IMR-90 (cell line): ENCODE results near the gene EIF4EBP2. TPM values are rescaled to one million over a fixed set of nuclear protein-coding genes. Genes with fewer than 3 reads are reported as not detected.

ENCODE experiments used
- ATAC-seq: fragments of 200-7000 bp; cut with Tn5 transposase; 2 replicates; pipeline ENCODE4 v1.9.1; 2020; ENCODE audit warnings: low read depth, mild to moderate bottlenecking, moderate library complexity
- BruUV-seq: library from RNA; stranded (reverse); fragments of 400-500 nt; replicated peaks from 2 replicates; lab custom pipeline; 2021; lab: Mats Ljungman, UMichigan
- CTCF ChIA-PET: fragments of 300-600 bp; formaldehyde crosslinking; extraction: SDS; loops from one replicate; lab custom pipeline; 2021; ENCODE audit warnings: antibody characterized with exemption; lab: Yijun Ruan, JAX
- POLR2A ChIA-PET: fragments of 300-600 bp; sonication (Branson Sonifier 250); formaldehyde crosslinking; loops from one replicate; lab custom pipeline; 2022; ENCODE audit warnings: antibody characterized with exemption; ENCODE audit not compliant: unreplicated experiment; lab: Charles Lee
- DNase-seq: peaks from one replicate; pipeline ENCODE4 v3.0.0; 2013
- H2AFZ ChIP-seq: replicated peaks from 2 replicates; pipeline ENCODE3; 2013; ENCODE audit warnings: low read length, mild to moderate bottlenecking; ENCODE audit not compliant: poor library complexity
- H2AK5ac ChIP-seq: 2 replicates; pipeline ENCODE4 v1.6.1; 2013; ENCODE audit warnings: low read depth, low read length, inconsistent platforms
- H2AK9ac ChIP-seq: replicated peaks from 2 replicates; pipeline ENCODE3; 2013; ENCODE audit warnings: mild to moderate bottlenecking, low read depth, low read length, moderate library complexity; ENCODE audit not compliant: poor library complexity
- H2BK120ac ChIP-seq: 2 replicates; pipeline ENCODE4 v1.6.1; 2013; ENCODE audit warnings: low read depth, low read length, inconsistent platforms
- H2BK15ac ChIP-seq: 3 replicates; pipeline ENCODE4 v1.6.1; 2013; ENCODE audit warnings: low read depth, low read length, inconsistent platforms
- H2BK20ac ChIP-seq: 2 replicates; pipeline ENCODE4 v1.6.1; 2013; ENCODE audit warnings: low read depth, mild to moderate bottlenecking, inconsistent platforms, low read length, moderate library complexity
- H2BK5ac ChIP-seq: 2 replicates; pipeline ENCODE4 v1.6.1; 2013; ENCODE audit warnings: mild to moderate bottlenecking, low read depth, low read length, inconsistent platforms; ENCODE audit not compliant: poor library complexity, severe bottlenecking
- H3K14ac ChIP-seq: replicated peaks from 2 replicates; pipeline ENCODE4 v1.6.1; 2013; ENCODE audit warnings: low read depth, low read length, inconsistent platforms
- H3K18ac ChIP-seq: 2 replicates; pipeline ENCODE4 v1.6.1; 2013; ENCODE audit warnings: low read depth, low read length, control low read depth
- H3K23ac ChIP-seq: 2 replicates; pipeline ENCODE4 v1.6.1; 2013; ENCODE audit warnings: low read depth, low read length, inconsistent platforms
- H3K27ac ChIP-seq: 2 replicates; pipeline ENCODE4 v1.5.1; 2013; ENCODE audit warnings: mild to moderate bottlenecking, control low read depth, low read length; ENCODE audit not compliant: insufficient read depth
- H3K27me3 ChIP-seq: 2 replicates; pipeline ENCODE4 v1.6.1; 2013; ENCODE audit warnings: low read length; ENCODE audit not compliant: control insufficient read depth, insufficient read depth
- H3K36me3 ChIP-seq: 2 replicates; pipeline ENCODE4 v1.6.1; 2013; ENCODE audit warnings: low read length, mixed read lengths; ENCODE audit not compliant: control insufficient read depth, insufficient read depth
- H3K4ac ChIP-seq: 2 replicates; pipeline ENCODE4 v1.6.1; 2013; ENCODE audit warnings: low read depth, low read length, inconsistent platforms
- H3K4me1 ChIP-seq: 2 replicates; pipeline ENCODE4 v1.6.1; 2013; ENCODE audit warnings: low read length, mixed read lengths; ENCODE audit not compliant: control insufficient read depth, insufficient read depth
- H3K4me2 ChIP-seq: 2 replicates; pipeline ENCODE4 v1.6.1; 2013; ENCODE audit warnings: low read depth, mild to moderate bottlenecking, control low read depth, low read length, moderate library complexity
- H3K4me3 ChIP-seq: 2 replicates; pipeline ENCODE4 v1.5.1; 2013; ENCODE audit warnings: low read depth, mild to moderate bottlenecking, control low read depth, low read length, moderate library complexity; ENCODE audit not compliant: insufficient read depth
- H3K56ac ChIP-seq: 2 replicates; pipeline ENCODE4 v1.6.1; 2013; ENCODE audit warnings: low read length, inconsistent platforms; ENCODE audit not compliant: insufficient read depth; ENCODE audit errors: extremely low read depth
- H3K79me1 ChIP-seq, 2 experiments: 2 replicates each; pipeline ENCODE4 v1.6.1; 2013; ENCODE audit warnings: low read length in 2 of 2, inconsistent platforms in 1 of 2, low read depth in 1 of 2
- H3K9ac ChIP-seq: 2 replicates; pipeline ENCODE4 v1.6.1; 2013; ENCODE audit warnings: low read depth, low read length, control low read depth
- H3K9me1 ChIP-seq: 2 replicates; pipeline ENCODE4 v1.6.1; 2013; ENCODE audit warnings: low read length, inconsistent platforms; ENCODE audit not compliant: insufficient read depth
- H3K9me3 ChIP-seq: 2 replicates; pipeline ENCODE4 v1.6.1; 2013; ENCODE audit warnings: low read length; ENCODE audit not compliant: control insufficient read depth, insufficient read depth
- H4K20me1 ChIP-seq: 2 replicates; pipeline ENCODE4 v1.6.1; 2013; ENCODE audit warnings: low read length, inconsistent platforms; ENCODE audit not compliant: insufficient read depth
- H4K5ac ChIP-seq: 2 replicates; pipeline ENCODE4 v1.6.1; 2013; ENCODE audit warnings: mild to moderate bottlenecking, low read depth, low read length, control low read depth
- H4K8ac ChIP-seq, 2 experiments: 2 replicates each; pipeline ENCODE4 v1.6.1; 2013; ENCODE audit warnings: low read depth in 2 of 2, low read length in 2 of 2, control low read depth in 1 of 2, inconsistent platforms in 1 of 2
- H4K91ac ChIP-seq: 2 replicates; pipeline ENCODE4 v1.6.1; 2013; ENCODE audit warnings: low read depth, low read length, inconsistent platforms; ENCODE audit not compliant: insufficient read depth
- BHLHE40 ChIP-seq: fragments of 150-350 bp; IDR thresholded peaks from 2 replicates; pipeline ENCODE4 v1.6.1; 2016; ENCODE audit warnings: mild to moderate bottlenecking, low read depth, low read length
- CHD1 ChIP-seq: IDR thresholded peaks from 2 replicates; pipeline ENCODE4 v1.6.1; 2012; ENCODE audit warnings: low read depth, low read length, improper control_type of control experiment
- FOS ChIP-seq: fragments of 150-350 bp; IDR thresholded peaks from 2 replicates; pipeline ENCODE4 v1.6.1; 2016; ENCODE audit warnings: low read depth, low read length
- MAFK ChIP-seq: IDR thresholded peaks from 2 replicates; pipeline ENCODE4 v1.6.1; 2012; ENCODE audit warnings: low read depth, low read length, improper control_type of control experiment
- NFE2L2 ChIP-seq: fragments of 150-350 bp; IDR thresholded peaks from 2 replicates; pipeline ENCODE4 v1.6.1; 2016; ENCODE audit warnings: low read depth, mild to moderate bottlenecking, low read length
- SMC3 ChIP-seq: fragments of 150-350 bp; IDR thresholded peaks from 2 replicates; pipeline ENCODE4 v1.6.1; 2016; ENCODE audit warnings: low read depth, mild to moderate bottlenecking, antibody characterized with exemption, low read length, moderate library complexity
- USF2 ChIP-seq: fragments of 150-350 bp; IDR thresholded peaks from 2 replicates; pipeline ENCODE4 v1.6.1; 2017; ENCODE audit warnings: mild to moderate bottlenecking, antibody characterized with exemption, low read length, low read depth
- WGBS, 2 experiments: methylation state at CpG; one replicate each; pipeline versions ENCODE4 v1.1.5 to v1.1.7; 2013; ENCODE audit warnings: missing lambda C conversion rate in 2 of 2; ENCODE audit not compliant: insufficient read length in 1 of 2; ENCODE audit errors: extremely low coverage in 2 of 2; 5-methylcytosine and 5-hydroxymethylcytosine counted together
- dilution Hi-C: fragments of 300-500 bp; cut with HindIII; formaldehyde crosslinking; loops from one replicate; pipeline ENCODE4 v1.14.3; 2018; ENCODE audit warnings: low sequenced_read_pairs; ENCODE audit not compliant: unreplicated experiment
- in situ Hi-C: fragments of 300-500 bp; cut with MboI; formaldehyde crosslinking; loops from 3 replicates; pipeline ENCODE4 v1.14.3; 2019; ENCODE audit warnings: low sequenced_read_pairs, inconsistent platforms, mixed read lengths
- intact Hi-C: fragments of 100-400 bp; cut with micrococcal nuclease; formaldehyde crosslinking; loops from 2 replicates; pipeline ENCODE4 v1.10.0; 2022
- polyA plus RNA-seq, 3 experiments: library from polyadenylated mRNA; depleted of rRNA; stranded (reverse); fragments of >200 nt; gene quantifications; 2 replicates each; pipeline ENCODE4 v1.2.3, GENCODE V29; 2012; ENCODE audit warnings: low replicate concordance in 1 of 3
- total RNA-seq: library from RNA; depleted of rRNA; stranded (reverse); fragments of >200 nt; gene quantifications from 2 replicates; pipeline ENCODE4 v1.2.3, GENCODE V29; 2012

The EIF4EBP2 gene
- total and polyA plus RNA-seq, 2 of the 4 experiments (the other 2 are of a cell fraction) = 13.7 to 15.6 TPM

GRCh38 chr10:70357565-70357964, 46.4 kb upstream of the EIF4EBP2 start:
- H4K5ac ChIP-seq = no peak overlapping the region
- 0 out of 2 replicates have a peak overlapping the region, but pooled peaks have one; percentile 47 for H3K18ac ChIP-seq
- CTCF ChIA-PET = interaction anchor here (0.6 to 1.3 kb wide), 2 partner anchors 8 to 136 kb away, joined by 3 read pairs; no protein-coding TSS in a partner anchor
- no peak overlapping the region for H2AK9ac ChIP-seq
- POLR2A ChIA-PET = no interaction called here
- 47% methylated on average over 2 of the region's 5 CpGs; no CpG with 5 or more reads in 1 of the 2 experiments for WGBS, 2 experiments
- H3K9me3 ChIP-seq = no peaks in the 10 kb centered on the region
- 0 out of 2 replicates have a peak overlapping the region, but pooled peaks have one; percentile 39 for H2BK120ac ChIP-seq
- peak overlapping the region in 1 of 2 experiments; percentile 33; a peak in 1 of 4 replicates for H4K8ac ChIP-seq
- H3K9ac ChIP-seq = no peak overlapping the region
- peak overlapping the region; percentile 32; the same call in 1 of the 2 replicates for H3K4me2 ChIP-seq
- H3K4ac ChIP-seq = 0 out of 2 replicates have a peak overlapping the region, but pooled peaks have one; percentile 67
- H2BK20ac ChIP-seq = no peak overlapping the region
- in situ Hi-C loops (no loop called here), intact Hi-C loops (no loop called here), dilution Hi-C loops (no loop called here)
- no peak overlapping the region for H3K14ac ChIP-seq
- peak; percentile 77 for DNase-seq
- H2BK5ac ChIP-seq = no peak overlapping the region
- H3K27ac ChIP-seq = peak overlapping the region; percentile 38; the same call in 1 of the 2 replicates
- H3K4me3 ChIP-seq = no peak overlapping the region
- no TSS peak for BruUV-seq
- no peak overlapping the region for H3K56ac ChIP-seq
- H4K91ac ChIP-seq = no peak overlapping the region
- peaks cover 17% of the 10 kb centered on the region for H3K4me1 ChIP-seq
- peaks cover 3 to 8% of the 10 kb centered on the region in 2 experiments; a peak in 2 of 4 replicates for H3K79me1 ChIP-seq
- ATAC-seq = peak; percentile 83
- H4K20me1 ChIP-seq = peaks cover 8% of the 10 kb centered on the region; the same call in 1 of the 2 replicates
- no peak overlapping the region for H3K23ac ChIP-seq
- H2AFZ ChIP-seq = no peak overlapping the region
- H3K9me1 ChIP-seq = peaks cover 14% of the 10 kb centered on the region
- no peaks in the 10 kb centered on the region for H3K27me3 ChIP-seq
- no peak overlapping the region for H2AK5ac ChIP-seq
- no peaks in the 10 kb centered on the region for H3K36me3 ChIP-seq
- TF ChIP-seq USF2 (peak; percentile 72), CHD1 (no peak), BHLHE40 (peak; percentile 62; the same call in 1 of the 2 replicates), NFE2L2 (peak; percentile 63), MAFK (peak; percentile 52; the same call in 1 of the 2 replicates), FOS (peak; percentile 98), SMC3 (no peak)
- peak overlapping the region; percentile 30; the same call in 1 of the 3 replicates for H2BK15ac ChIP-seq
